ENCODE measurements around the gene CDCP1.

The CDCP1 gene

GRCh38 chr3:45145681-45146614, at the start of gene CDCP1:
CDCP1 (minus strand) TSS chr3:45146378; CDS start chr3:45146287, 91 bp downstream.
- in situ Hi-C loops (cut with MboI; ENCODE audit: low sequenced_read_pairs), result no loop called here

GRCh38 chr3:45194791-45195190, 48.6 kb upstream of the CDCP1 start:
- in situ Hi-C loops (cut with MboI; ENCODE audit: low sequenced_read_pairs), result no loop called here

GRCh38 chr3:45191924-45192417, 45.8 kb upstream of the CDCP1 start:
- in situ Hi-C loops (cut with MboI; ENCODE audit: low sequenced_read_pairs), result no loop called here

GRCh38 chr3:45191424-45191823, 45.2 kb upstream of the CDCP1 start:
- in situ Hi-C loops (cut with MboI; ENCODE audit: low sequenced_read_pairs), result no loop called here

- in situ Hi-C loops (cut with MboI; ENCODE audit: low sequenced_read_pairs), result no loop called here
Observed at GRCh38 chr3:45188719-45189659, 42.8 kb upstream of the CDCP1 start.

- in situ Hi-C loops (cut with MboI; ENCODE audit: low sequenced_read_pairs), result no loop called here
Observed at GRCh38 chr3:45187694-45188141, 41.5 kb upstream of the CDCP1 start.

- in situ Hi-C loops (cut with MboI; ENCODE audit: low sequenced_read_pairs), result no loop called here
Observed at GRCh38 chr3:45186871-45187270, 40.7 kb upstream of the CDCP1 start.

- in situ Hi-C loops (cut with MboI; ENCODE audit: low sequenced_read_pairs), result no loop called here
Observed at GRCh38 chr3:45185461-45185860, 39.3 kb upstream of the CDCP1 start.

- in situ Hi-C loops (cut with MboI; ENCODE audit: low sequenced_read_pairs), result no loop called here
Observed at GRCh38 chr3:45185052-45185451, 38.9 kb upstream of the CDCP1 start.

- in situ Hi-C loops (cut with MboI; ENCODE audit: low sequenced_read_pairs), result no loop called here
Observed at GRCh38 chr3:45183872-45184262, 37.7 kb upstream of the CDCP1 start.

GRCh38 chr3:45182915-45183871, 37.0 kb upstream of the CDCP1 start:
- in situ Hi-C loops (cut with MboI; ENCODE audit: low sequenced_read_pairs), result no loop called here

- in situ Hi-C loops (cut with MboI; ENCODE audit: low sequenced_read_pairs), result no loop called here
Observed at GRCh38 chr3:45181496-45181895, 35.3 kb upstream of the CDCP1 start.

GRCh38 chr3:45180899-45181298, 34.7 kb upstream of the CDCP1 start:
- in situ Hi-C loops (cut with MboI; ENCODE audit: low sequenced_read_pairs), result no loop called here

GRCh38 chr3:45180051-45180450, 33.9 kb upstream of the CDCP1 start:
- in situ Hi-C loops (cut with MboI; ENCODE audit: low sequenced_read_pairs), result no loop called here

GRCh38 chr3:45179163-45179562, 33.0 kb upstream of the CDCP1 start:
- in situ Hi-C loops (cut with MboI; ENCODE audit: low sequenced_read_pairs), result no loop called here

- in situ Hi-C loops (cut with MboI; ENCODE audit: low sequenced_read_pairs), result no loop called here
Observed at GRCh38 chr3:45178183-45179023, 32.2 kb upstream of the CDCP1 start.

- in situ Hi-C loops (cut with MboI; ENCODE audit: low sequenced_read_pairs), result no loop called here
Observed at GRCh38 chr3:45176912-45177311, 30.7 kb upstream of the CDCP1 start.

- in situ Hi-C loops (cut with MboI; ENCODE audit: low sequenced_read_pairs), result no loop called here
Observed at GRCh38 chr3:45174234-45174633, 28.1 kb upstream of the CDCP1 start.

- in situ Hi-C loops (cut with MboI; ENCODE audit: low sequenced_read_pairs), result no loop called here
Observed at GRCh38 chr3:45173776-45174175, 27.6 kb upstream of the CDCP1 start.
